HEK293 (cell line): ENCODE results near the gene PRSS12.
"Not testable (repeated sequence)": the region's sequence is repeated elsewhere in the genome, so short reads cannot be mapped to it uniquely, and the experiment has no call there.

Experiments
- CTCF ChIA-PET: fragments of 350-600 bp; formaldehyde crosslinking; extraction: SDS; loops from one replicate; lab custom pipeline; 2021; ENCODE audit warnings: antibody characterized with exemption; lab: Yijun Ruan, JAX
- POLR2A ChIA-PET: fragments of 300-600 bp; formaldehyde crosslinking; extraction: SDS; loops from one replicate; lab custom pipeline; 2020; ENCODE audit warnings: antibody characterized with exemption, inconsistent platforms; lab: Yijun Ruan, JAX
- H3K27ac ChIP-seq: fragments of 200-500 bp; sonication (Bioruptor generic); 2 replicates; pipeline ENCODE4 v1.5.1; 2014; ENCODE audit warnings: low read depth, low read length, control low read depth, inconsistent platforms; ENCODE audit errors: extremely low read depth
- H3K36me3 ChIP-seq, 2 experiments: fragments of 200-500 bp in 1 of 2; sonication (Bioruptor generic) in 1 of 2; 1 replicate in 1 of 2; 2 replicates in 1 of 2; pipeline ENCODE4 v1.5.1; 2014 to 2017; ENCODE audit warnings: inconsistent platforms in 2 of 2, low read length in 2 of 2; ENCODE audit not compliant: control insufficient read depth in 2 of 2, insufficient read depth in 1 of 2
- H3K4me1 ChIP-seq: fragments of 200-500 bp; sonication (Bioruptor generic); 2 replicates; pipeline ENCODE4 v1.5.1; 2014; ENCODE audit warnings: mild to moderate bottlenecking, low read length, inconsistent platforms; ENCODE audit not compliant: control insufficient read depth, insufficient read depth
- H3K4me3 ChIP-seq: 2 replicates; pipeline ENCODE4 v1.5.1; 2011; ENCODE audit warnings: low read depth, mild to moderate bottlenecking, control low read depth, low read length, moderate library complexity
- H3K9me3 ChIP-seq: fragments of 200-500 bp; sonication (Bioruptor generic); 2 replicates; pipeline ENCODE4 v1.5.1; 2014; ENCODE audit warnings: low read depth, low read length, inconsistent platforms; ENCODE audit not compliant: control insufficient read depth, insufficient read depth
- GLIS1 ChIP-seq: fragments of 450-650 bp; formaldehyde crosslinking; IDR thresholded peaks from 2 replicates; pipeline ENCODE4 v1.5.1; 2016; ENCODE audit warnings: missing biosample characterization, missing genetic modification characterization
- YY2 ChIP-seq: fragments of 450-650 bp; formaldehyde crosslinking; IDR thresholded peaks from 2 replicates; pipeline ENCODE4 v1.5.1; 2016; ENCODE audit warnings: missing biosample characterization, missing genetic modification characterization
- ZEB2 ChIP-seq: fragments of 450-650 bp; formaldehyde crosslinking; IDR thresholded peaks from 2 replicates; pipeline ENCODE4 v1.5.1; 2016; ENCODE audit warnings: missing biosample characterization, missing genetic modification characterization
- ZNF530 ChIP-seq: fragments of 450-650 bp; formaldehyde crosslinking; IDR thresholded peaks from 2 replicates; pipeline ENCODE4 v1.5.1; 2016; ENCODE audit warnings: low read depth, missing biosample characterization, missing genetic modification characterization
- ZNF629 ChIP-seq: fragments of 450-650 bp; formaldehyde crosslinking; IDR thresholded peaks from 2 replicates; pipeline ENCODE4 v1.5.1; 2017; ENCODE audit warnings: missing biosample characterization, missing genetic modification characterization
- TF ChIP-seq, protein P1 (sequence below): fragments of 450-650 bp; formaldehyde crosslinking; IDR thresholded peaks from 2 replicates; pipeline ENCODE4 v1.5.1; 2016; ENCODE audit warnings: missing biosample characterization, missing genetic modification characterization
- TF ChIP-seq, protein P2 (sequence below): fragments of 450-650 bp; formaldehyde crosslinking; IDR thresholded peaks from 2 replicates; pipeline ENCODE4 v1.5.1; 2016; ENCODE audit warnings: missing biosample characterization, missing genetic modification characterization
- TF ChIP-seq, protein P3 (sequence below): fragments of 450-650 bp; formaldehyde crosslinking; IDR thresholded peaks from 2 replicates; pipeline ENCODE4 v1.5.1; 2016; ENCODE audit warnings: missing biosample characterization, missing genetic modification characterization
- TF ChIP-seq, protein P4 (sequence below): fragments of 450-650 bp; formaldehyde crosslinking; IDR thresholded peaks from 2 replicates; pipeline ENCODE4 v1.5.0; 2017; ENCODE audit warnings: missing biosample characterization, missing genetic modification characterization, borderline replicate concordance
- TF ChIP-seq, protein P5 (sequence below): fragments of 450-650 bp; formaldehyde crosslinking; IDR thresholded peaks from 2 replicates; pipeline ENCODE4 v1.5.1; 2017; ENCODE audit warnings: missing biosample characterization, mild to moderate bottlenecking, missing genetic modification characterization, moderate library complexity

The PRSS12 gene

DNA sequence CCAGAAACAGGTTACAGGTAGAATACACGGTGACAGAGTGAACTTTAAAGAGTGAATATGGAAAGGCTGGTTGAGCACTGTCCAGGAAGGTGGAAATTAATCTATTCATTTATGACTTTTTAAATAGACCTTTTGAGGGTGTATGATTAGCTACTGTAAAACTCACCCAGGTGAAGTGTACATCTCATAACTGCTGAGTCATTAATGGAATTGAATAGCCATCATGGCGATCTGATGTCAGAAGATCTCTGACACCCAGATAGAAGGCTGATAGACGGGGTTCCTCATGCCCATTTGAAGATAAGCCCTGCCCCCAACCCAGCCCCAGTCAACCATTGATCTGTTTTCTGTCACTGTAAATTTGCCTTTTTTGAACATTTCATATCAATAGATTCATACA, 84.0 kb downstream of the PRSS12 start:
- H3K4me1 ChIP-seq, result no peaks in the 10 kb centered on the region
- POLR2A ChIA-PET, result no interaction called here
- TF ChIP-seq, protein P1, sequence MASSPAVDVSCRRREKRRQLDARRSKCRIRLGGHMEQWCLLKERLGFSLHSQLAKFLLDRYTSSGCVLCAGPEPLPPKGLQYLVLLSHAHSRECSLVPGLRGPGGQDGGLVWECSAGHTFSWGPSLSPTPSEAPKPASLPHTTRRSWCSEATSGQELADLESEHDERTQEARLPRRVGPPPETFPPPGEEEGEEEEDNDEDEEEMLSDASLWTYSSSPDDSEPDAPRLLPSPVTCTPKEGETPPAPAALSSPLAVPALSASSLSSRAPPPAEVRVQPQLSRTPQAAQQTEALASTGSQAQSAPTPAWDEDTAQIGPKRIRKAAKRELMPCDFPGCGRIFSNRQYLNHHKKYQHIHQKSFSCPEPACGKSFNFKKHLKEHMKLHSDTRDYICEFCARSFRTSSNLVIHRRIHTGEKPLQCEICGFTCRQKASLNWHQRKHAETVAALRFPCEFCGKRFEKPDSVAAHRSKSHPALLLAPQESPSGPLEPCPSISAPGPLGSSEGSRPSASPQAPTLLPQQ (tag by site-specific recombination), result no peak
- TF ChIP-seq, protein P2, sequence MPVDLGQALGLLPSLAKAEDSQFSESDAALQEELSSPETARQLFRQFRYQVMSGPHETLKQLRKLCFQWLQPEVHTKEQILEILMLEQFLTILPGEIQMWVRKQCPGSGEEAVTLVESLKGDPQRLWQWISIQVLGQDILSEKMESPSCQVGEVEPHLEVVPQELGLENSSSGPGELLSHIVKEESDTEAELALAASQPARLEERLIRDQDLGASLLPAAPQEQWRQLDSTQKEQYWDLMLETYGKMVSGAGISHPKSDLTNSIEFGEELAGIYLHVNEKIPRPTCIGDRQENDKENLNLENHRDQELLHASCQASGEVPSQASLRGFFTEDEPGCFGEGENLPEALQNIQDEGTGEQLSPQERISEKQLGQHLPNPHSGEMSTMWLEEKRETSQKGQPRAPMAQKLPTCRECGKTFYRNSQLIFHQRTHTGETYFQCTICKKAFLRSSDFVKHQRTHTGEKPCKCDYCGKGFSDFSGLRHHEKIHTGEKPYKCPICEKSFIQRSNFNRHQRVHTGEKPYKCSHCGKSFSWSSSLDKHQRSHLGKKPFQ (tag by site-specific recombination), result no peak
- TF ChIP-seq GLIS1, result no peak
- TF ChIP-seq ZEB2, result no peak
- no peak for TF ChIP-seq ZNF629 (tag by site-specific recombination)
- TF ChIP-seq YY2 (tag by site-specific recombination), result no peak
- TF ChIP-seq, protein P3, sequence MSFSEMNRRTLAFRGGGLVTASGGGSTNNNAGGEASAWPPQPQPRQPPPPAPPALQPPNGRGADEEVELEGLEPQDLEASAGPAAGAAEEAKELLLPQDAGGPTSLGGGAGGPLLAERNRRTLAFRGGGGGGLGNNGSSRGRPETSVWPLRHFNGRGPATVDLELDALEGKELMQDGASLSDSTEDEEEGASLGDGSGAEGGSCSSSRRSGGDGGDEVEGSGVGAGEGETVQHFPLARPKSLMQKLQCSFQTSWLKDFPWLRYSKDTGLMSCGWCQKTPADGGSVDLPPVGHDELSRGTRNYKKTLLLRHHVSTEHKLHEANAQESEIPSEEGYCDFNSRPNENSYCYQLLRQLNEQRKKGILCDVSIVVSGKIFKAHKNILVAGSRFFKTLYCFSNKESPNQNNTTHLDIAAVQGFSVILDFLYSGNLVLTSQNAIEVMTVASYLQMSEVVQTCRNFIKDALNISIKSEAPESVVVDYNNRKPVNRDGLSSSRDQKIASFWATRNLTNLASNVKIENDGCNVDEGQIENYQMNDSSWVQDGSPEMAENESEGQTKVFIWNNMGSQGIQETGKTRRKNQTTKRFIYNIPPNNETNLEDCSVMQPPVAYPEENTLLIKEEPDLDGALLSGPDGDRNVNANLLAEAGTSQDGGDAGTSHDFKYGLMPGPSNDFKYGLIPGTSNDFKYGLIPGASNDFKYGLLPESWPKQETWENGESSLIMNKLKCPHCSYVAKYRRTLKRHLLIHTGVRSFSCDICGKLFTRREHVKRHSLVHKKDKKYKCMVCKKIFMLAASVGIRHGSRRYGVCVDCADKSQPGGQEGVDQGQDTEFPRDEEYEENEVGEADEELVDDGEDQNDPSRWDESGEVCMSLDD (tag by site-specific recombination), result no peak
- TF ChIP-seq, protein P4, sequence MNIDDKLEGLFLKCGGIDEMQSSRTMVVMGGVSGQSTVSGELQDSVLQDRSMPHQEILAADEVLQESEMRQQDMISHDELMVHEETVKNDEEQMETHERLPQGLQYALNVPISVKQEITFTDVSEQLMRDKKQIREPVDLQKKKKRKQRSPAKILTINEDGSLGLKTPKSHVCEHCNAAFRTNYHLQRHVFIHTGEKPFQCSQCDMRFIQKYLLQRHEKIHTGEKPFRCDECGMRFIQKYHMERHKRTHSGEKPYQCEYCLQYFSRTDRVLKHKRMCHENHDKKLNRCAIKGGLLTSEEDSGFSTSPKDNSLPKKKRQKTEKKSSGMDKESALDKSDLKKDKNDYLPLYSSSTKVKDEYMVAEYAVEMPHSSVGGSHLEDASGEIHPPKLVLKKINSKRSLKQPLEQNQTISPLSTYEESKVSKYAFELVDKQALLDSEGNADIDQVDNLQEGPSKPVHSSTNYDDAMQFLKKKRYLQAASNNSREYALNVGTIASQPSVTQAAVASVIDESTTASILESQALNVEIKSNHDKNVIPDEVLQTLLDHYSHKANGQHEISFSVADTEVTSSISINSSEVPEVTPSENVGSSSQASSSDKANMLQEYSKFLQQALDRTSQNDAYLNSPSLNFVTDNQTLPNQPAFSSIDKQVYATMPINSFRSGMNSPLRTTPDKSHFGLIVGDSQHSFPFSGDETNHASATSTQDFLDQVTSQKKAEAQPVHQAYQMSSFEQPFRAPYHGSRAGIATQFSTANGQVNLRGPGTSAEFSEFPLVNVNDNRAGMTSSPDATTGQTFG (tag by site-specific recombination), result no peak
- TF ChIP-seq, protein P5, sequence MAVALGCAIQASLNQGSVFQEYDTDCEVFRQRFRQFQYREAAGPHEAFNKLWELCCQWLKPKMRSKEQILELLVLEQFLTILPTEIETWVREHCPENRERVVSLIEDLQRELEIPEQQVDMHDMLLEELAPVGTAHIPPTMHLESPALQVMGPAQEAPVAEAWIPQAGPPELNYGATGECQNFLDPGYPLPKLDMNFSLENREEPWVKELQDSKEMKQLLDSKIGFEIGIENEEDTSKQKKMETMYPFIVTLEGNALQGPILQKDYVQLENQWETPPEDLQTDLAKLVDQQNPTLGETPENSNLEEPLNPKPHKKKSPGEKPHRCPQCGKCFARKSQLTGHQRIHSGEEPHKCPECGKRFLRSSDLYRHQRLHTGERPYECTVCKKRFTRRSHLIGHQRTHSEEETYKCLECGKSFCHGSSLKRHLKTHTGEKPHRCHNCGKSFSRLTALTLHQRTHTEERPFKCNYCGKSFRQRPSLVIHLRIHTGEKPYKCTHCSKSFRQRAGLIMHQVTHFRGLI (tag by site-specific recombination), result no peak
- no peak for TF ChIP-seq ZNF530 (tag by site-specific recombination)
- TF ChIP-seq, all 188 proteins: peak for 0
- no peaks in the 10 kb centered on the region for H3K36me3 ChIP-seq
- H3K27ac ChIP-seq, result no peak overlapping the region
- H3K4me3 ChIP-seq, result no peak overlapping the region
- CTCF ChIA-PET, result no interaction called here
- H3K9me3 ChIP-seq, result no peaks in the 10 kb centered on the region

DNA sequence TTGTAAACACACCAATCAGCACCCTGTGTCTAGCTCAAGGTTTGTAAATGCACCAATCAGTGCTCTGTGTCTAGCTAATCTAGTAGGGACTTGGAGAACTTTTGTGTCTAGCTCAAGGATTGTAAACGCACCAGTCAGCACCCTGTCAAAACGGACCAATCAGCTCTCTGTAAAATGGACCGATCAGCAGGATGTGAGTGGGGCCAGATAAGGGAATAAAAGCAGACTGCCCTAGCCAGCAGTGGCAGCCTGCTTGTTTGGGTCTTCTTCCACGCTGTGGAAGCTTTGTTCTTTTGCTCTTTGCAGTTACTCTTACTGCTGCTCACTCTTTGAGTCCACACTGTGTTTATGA, 86.7 kb downstream of the PRSS12 start:
- POLR2A ChIA-PET, H3K9me3 ChIP-seq: not testable (repeated sequence)
- CTCF ChIA-PET, result interaction anchor here (0.7 kb wide), 1 partner anchor 188 kb away, joined by 4 read pairs; no protein-coding TSS in a partner anchor

More for the DNA sequence above, 86.7 kb downstream of the PRSS12 start:
- not testable (repeated sequence) for H3K4me1 ChIP-seq, H3K36me3 ChIP-seq, H3K4me3 ChIP-seq, H3K27ac ChIP-seq
